Measurements from ENCODE around the gene TRUB2.

TRUB2 gene

DNA sequence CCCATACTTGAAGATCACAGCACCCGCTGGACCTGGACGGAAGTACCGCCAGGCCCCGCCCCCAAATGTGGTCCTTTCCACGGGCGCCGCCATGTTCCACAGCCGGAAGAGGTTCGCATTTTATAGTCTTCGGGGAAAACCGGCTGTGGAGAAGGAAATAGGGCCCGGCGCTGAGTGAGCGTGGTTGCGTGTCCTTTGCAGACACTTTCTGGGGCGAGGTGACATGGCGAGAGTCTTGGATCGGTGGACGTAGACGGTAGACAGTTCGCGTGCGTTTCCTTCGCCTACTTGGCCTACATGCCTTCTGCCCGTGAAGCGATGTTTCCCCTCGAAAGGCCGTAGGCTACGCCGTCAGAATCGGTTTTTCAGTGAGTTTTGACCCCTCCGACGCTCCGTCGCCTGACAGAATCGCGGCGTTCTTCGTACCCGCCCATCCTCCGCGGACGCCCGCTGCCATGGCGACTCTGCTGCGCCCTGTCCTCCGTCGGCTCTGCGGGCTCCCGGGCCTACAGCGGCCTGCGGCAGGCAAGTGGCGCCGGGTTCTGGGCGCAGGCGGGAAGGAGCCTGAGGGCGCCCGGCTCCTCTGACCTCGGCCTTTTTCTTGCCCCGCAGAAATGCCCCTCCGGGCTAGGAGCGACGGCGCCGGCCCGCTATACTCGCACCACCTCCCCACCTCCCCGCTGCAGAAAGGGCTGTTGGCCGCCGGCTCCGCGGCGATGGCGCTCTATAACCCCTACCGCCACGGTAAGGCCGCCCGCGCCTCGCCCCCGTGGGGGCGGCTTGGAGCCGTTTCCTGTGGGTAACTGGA is at the start of gene TRUB2, which contains the start of gene COQ4:
TRUB2 (minus strand) TSS at position 44 of the 808 bp plus-strand sequence; CDS start at position 5, 39 bp downstream.
COQ4 (plus strand) TSS at position 436 of the 808 bp plus-strand sequence; CDS start at position 456, 20 bp downstream.
- peak; percentile 95 for DNase-seq

GRCh38 chr9:128371630-128372117 is 49.4 kb upstream of the TRUB2 start:
- no peak for DNase-seq

GRCh38 chr9:128370752-128371629 is 48.7 kb upstream of the TRUB2 start, which contains the start of gene URM1:
URM1 (plus strand) TSS chr9:128371374; CDS start chr9:128371381, 7 bp downstream.
- peak; percentile 98 for DNase-seq

DNA sequence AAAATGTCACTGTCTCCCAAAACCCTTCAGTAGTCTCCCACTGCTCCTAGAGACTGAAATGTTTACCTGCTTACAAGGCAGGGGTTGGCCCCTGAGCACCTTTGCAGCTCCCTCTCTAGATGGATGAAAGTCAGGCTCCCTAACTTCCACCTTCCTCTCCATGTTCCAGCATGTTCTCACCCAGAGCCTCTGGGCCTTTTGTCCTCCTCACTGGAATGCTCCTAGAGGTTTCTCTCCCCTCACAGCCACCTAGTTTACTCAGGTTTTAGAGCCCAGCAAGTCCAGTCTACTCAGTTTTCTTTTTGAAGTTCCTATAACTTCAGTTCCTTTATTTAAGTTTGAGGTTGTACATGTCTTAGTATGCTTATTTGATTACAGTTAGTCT is 48.1 kb upstream of the TRUB2 start:
- DNase-seq, result no peak

DNA sequence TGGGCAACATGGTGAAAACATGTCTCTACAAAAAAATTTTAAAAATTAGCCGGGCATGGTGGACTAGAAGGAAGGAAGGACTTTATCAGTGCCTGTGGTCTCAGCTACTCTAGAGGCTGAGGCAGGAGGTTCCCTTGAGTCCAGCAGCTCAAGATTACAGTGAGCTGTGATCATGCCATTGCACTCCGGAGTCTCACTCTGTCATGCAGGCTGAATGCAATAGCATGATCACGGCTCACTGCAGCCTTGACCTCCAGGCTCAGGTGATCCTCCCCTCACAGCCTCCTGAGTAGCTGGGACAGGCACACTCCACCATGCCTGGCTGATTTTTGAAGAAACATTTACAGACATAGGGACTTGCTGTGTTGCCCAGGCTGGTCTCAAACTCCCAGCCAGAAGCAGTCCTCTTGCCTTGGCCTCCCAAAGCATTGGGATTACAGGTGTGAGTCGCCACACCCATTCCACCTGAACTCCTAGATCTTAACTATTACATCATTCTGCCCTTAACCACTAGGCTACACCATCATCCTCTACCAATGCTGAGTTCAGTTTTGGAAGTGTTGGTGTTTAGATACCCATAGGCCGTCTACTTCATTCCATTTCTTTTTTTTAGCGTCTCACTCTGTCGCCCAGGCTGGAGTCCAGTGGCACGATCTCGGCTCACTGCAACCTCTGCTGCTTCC is 46.9 kb upstream of the TRUB2 start:
- no peak for DNase-seq

DNA sequence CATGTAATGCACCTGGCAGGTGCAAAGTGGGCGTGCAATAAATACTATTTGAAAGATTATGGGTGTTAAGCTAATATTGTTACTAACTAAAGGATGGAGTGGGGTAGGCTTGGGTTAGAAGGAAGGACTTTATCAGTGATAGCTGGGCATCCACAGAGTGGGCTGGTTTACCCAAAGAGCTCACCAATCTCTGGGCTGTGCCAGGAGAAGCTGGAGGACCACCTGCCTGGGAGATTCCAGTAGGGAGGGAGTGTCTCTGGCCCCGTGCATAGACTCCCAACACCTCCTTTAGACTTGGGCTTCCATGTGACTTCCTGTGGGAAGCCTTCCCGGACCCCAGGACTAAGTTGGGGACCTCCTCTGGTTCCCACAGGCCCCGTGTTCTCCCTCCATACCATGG is 43.3 kb upstream of the TRUB2 start:
- DNase-seq, result no peak

GRCh38 chr9:128362774-128363173 is 40.5 kb upstream of the TRUB2 start:
- DNase-seq, result no peak

DNA sequence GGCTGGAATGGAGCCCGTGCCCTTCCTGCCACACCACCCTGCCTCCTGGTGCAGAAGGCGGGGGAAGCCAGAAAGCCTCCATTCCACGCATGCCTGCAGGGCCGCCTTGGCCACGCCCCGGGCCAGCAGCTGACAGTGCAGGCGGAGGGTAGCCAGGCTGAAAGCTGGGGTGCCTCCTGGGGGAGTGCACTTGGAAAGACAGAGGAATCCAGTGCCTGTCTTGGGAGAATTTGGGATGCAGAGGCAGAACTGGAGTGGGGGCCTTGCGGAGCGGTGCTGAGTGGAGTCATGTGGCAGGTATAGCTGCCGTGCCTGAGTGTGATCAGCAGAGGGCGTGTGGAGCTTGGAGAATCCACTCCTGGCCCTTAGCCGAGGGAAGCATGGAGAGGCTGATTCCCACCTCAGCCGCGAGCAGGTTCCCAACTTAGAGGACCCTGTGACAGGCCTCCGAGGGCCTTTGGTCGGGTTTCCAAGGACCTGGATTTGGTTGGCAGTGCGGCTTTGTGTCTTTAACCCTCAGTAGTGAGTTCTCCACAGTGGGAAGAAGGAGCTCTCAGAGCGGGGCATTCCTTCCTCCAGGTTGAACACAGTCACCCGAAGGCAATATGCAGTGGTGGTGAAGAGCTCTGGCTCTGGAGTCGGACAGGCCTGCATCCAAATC is 39.9 kb upstream of the TRUB2 start:
- peak; percentile 85 for DNase-seq

GRCh38 chr9:128361296-128361985 is 39.2 kb upstream of the TRUB2 start:
- DNase-seq, result no peak

DNA sequence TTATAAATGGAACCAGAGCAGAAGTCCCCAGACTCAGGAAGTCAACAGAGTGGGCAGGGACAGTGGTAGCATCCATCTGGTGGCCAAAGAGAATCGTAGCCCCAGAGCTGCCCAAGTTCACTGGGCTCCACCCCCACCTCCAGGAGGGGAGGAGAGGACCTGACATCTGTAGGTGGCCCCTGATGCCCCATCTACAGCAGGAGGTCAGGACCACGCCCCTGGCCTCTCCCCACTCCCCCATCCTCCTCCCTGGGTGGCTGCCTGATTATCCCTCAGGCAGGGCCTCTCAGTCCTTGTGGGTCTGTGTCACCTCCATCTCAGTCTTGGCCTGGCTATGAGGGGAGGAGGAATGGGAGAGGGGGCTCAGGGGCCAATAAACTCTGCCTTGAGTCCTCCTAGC is 38.6 kb upstream of the TRUB2 start:
- no peak for DNase-seq

DNA sequence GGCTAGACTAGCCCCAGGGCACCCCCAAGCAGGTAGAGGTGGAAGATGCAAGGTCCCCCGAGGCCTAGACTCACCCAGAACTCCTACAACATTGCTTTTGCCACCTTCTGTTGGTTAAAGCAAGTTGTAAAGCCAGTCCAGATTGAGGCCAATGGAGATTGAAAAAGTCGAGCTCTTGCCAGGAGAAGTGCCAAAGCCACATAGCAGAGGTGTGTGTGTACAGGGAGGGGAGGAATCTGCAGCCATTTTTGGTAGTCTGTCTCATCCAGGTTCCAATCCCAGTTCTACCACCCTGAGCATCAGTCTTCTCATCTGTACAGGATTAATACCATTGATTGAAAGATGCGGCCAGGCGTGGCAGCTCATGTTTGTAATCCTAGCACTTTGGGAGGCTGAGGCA is 36.6 kb upstream of the TRUB2 start:
- DNase-seq, result no peak

- no peak for DNase-seq
Observed at GRCh38 chr9:128358090-128358489, 35.8 kb upstream of the TRUB2 start.

- no peak for DNase-seq
Observed at GRCh38 chr9:128355451-128355850, 33.2 kb upstream of the TRUB2 start.

- DNase-seq, result no peak
Observed at GRCh38 chr9:128349772-128350171, 27.5 kb upstream of the TRUB2 start.

DNA sequence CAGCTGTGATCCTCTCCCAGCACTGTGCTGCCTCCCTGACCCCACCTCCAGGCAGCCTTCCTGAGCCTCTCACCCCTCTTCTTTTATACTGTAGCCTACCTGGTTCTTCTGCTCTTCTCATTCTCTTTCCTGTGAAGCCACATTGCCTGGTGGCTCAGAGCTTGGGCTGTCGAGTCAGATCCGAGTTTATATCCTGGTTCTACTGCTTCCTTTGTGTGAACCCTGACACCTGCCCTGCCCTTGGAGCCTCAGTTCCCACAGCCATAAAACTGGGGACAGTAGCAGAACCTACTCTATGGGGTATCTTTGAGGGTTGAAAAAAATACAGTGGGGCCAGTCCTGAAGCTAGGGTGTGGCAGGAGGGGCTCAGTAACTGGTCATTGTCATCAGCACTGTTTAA is 26.9 kb upstream of the TRUB2 start:
- DNase-seq, result no peak

DNA sequence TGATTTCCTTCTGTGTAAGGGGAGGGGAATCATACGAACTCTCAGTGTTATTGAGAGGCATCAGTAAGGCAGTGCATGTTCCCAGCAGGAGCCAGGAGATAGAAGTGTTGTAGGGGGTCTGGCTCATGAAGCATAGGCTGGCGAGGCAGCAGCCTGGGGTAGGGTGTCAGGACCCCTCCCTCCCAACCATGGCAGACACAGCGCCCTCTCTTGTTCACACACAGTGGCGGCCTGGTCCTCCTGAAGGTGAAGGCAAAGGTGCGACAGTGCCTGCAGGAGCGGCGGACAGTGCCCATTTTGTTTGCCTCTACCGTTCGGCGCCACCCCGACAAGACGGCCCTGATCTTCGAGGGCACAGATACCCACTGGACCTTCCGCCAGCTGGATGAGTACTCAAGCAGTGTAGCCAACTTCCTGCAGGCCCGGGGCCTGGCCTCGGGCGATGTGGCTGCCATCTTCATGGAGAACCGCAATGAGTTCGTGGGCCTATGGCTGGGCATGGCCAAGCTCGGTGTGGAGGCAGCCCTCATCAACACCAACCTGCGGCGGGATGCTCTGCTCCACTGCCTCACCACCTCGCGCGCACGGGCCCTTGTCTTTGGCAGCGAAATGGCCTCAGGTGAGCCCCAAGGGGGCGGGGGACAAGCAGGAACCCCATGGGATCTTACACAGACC is 22.8 kb upstream of the TRUB2 start:
- DNase-seq, result no peak

DNA sequence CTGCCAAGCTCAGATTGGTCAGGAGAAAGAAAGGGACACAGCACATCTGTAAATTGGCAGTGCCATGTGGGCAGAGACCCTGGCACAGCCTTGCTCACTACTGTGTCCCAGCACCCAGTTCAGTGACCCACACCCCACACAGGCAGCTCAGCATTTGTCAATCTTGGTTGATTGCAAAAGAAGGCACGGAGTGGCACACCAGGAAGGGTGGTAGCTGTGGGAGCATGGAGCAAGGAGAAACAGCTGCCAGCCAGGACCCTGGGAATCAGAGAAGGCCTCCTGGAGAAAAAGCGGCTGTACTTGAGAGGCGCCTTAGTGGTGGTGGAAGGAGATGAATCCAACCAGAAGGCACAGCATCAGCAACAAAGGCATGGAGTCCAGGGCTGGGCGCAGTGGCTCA is 21.6 kb upstream of the TRUB2 start:
- no peak for DNase-seq

GRCh38 chr9:128342971-128343680 is 20.9 kb upstream of the TRUB2 start:
- no peak for DNase-seq

DNA sequence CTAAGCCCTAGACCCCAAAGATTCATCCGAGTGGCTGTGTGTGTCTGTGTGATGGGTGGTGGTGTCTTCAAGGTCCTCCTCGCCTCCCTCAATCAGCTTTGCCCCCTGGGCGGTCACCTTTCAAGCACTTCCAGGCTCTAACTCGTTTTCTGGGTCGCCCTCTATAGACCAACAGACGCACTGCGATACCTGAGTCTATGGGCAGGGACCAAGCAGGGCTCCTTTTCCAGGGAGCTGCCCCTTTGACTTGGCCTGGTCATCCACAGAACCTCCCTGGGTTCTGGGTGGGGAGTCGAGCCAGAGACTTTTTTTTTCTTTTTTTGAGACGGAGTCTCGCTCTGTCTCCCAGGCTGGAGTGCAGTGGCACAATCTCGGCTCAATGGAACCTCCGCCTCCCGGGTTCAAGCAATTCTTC is 19.2 kb upstream of the TRUB2 start:
- DNase-seq, result peak; percentile 78

DNA sequence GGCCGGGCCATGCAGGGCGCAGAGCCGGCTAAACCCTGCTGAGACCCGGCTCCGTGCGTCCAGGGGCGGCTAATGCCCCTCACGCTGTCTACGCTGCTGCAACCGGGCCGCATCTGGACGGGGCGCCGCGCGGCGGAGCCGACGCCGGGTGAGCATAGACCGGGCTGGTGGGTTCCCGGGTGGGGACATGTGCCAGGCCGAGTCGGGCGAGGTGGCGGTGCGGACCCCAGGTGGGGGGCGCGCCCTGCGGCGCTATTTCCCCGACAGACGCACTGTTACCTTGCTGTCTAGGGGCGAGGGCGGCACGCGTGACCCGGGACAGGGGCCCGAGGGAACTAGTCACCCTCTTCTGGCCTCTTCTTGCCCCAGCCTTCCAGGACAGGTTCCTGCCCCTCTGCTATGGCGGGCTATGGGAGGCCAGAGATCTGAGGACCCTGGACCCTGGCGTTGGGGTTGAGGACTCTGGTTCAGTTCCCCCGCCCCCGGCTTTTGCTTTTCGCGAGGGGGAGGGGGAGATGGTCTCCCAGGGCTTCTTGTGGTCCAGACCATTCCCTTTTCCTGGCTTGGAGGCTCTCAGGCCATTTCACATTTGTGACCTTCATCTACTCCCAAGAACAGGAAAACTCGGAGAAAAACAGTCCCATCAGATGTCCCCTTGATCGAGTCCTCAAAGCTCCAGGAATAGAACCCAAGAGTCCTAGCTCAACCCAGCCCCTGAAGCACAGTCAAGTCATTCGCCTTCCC is 18.6 kb upstream of the TRUB2 start:
- DNase-seq, result peak; percentile 13
